ENCODE measurements around the gene MARVELD3.
"Not testable (repeated sequence)": the region's sequence is repeated elsewhere in the genome, so short reads cannot be mapped to it uniquely, and the experiment has no call there.

MARVELD3 gene

GRCh38 chr16:71672125-71672524 lies 46.1 kb downstream of the MARVELD3 start:
- no peak for DNase-seq (ENCODE audit: low read depth)

DNA sequence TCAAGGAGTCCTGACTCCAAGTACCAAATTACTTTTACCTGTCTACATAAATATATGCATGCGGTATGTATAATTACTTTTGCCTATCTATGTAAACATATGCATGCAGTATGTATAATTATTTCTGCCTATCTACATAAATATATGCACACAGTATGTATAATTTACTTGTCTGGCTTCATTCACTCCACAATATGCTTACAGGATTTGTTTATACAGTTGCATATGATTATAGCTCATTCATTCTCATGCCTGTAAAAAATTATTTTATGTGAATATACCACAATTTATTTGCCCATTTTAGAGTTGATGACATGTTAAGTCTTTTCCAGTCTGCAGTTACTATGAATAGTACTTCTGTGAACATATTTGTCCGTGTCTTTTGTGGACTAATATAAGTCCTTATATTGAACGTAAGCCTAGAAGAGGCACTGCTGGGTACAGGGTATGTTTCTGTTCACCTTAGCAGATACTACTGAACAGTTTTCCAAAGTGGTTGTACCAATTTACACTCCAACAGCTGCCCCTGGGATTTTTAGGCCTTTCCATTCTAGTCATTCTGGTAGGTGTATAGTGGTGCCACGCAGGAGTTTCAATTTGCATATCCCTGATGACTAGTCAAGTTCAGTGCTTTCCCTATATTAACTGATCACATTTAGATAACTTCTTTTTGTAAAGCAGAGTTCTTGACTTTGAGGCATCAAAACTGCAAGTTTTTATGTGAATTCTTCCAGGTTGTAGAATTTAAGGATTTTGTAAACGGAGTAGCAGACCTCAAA lies 47.0 kb downstream of the MARVELD3 start:
- no peak for DNase-seq (ENCODE audit: low read depth)

DNA sequence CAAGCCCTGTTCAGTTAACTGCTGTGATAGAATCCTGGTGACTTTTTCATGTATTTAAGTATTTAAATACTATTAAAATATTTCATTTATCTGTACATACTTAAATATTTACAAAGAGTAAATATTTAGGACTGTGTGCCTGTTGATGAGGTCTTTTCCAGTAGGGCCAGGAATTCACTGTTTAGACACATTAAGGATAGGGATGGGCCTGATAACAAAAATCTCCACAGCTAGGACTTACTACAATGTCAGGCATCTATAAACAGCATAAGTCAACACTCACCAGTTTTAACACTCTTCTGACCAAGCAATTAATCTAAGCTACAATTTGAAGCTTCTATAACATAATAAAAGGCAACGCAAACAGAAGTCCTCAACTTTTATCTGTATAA lies 47.6 kb downstream of the MARVELD3 start:
- DNase-seq (ENCODE audit: low read depth) = no peak

DNA sequence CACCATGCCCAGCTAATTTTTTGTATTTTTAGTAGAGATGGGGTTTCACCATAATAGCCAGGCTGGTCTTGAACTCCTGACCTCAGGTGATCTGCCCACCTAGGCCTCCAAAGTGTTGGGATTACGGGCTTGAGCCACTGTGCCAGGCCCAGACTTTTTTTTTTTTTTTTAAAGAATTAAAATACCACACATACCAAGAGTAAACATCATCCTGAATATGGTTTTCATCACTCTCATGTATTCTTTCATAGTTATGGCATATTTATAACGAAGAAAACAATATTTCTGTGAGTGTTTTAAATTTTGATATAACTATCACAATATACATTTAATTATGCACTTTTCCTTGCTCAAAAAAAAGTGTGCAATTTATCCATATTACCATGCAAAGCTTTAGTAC lies 48.2 kb downstream of the MARVELD3 start:
- no peak for DNase-seq (ENCODE audit: low read depth)

DNA sequence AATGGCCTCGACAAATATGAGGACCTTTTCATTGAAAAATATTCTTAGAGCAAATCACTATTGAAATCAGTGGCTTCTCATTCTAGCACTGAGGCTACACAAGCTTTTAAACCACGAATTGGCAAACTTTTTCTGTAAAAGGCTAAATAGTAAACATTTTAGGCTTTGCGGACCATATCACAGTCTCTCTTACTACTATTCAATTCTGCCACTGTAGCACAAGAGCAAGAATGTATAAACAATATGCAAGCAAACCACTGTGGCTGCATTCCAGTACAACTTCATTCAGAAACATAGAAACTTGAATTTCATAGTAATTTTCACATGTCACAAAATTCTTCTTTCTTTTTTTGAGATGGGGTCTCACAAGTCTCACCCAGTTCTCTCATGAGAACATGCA lies 49.4 kb downstream of the MARVELD3 start:
- no peak for DNase-seq (ENCODE audit: low read depth)

- no peak for DNase-seq (ENCODE audit: low read depth)
These were observed 50.3 kb downstream of the MARVELD3 start for GRCh38 chr16:71676236-71676635.

DNA sequence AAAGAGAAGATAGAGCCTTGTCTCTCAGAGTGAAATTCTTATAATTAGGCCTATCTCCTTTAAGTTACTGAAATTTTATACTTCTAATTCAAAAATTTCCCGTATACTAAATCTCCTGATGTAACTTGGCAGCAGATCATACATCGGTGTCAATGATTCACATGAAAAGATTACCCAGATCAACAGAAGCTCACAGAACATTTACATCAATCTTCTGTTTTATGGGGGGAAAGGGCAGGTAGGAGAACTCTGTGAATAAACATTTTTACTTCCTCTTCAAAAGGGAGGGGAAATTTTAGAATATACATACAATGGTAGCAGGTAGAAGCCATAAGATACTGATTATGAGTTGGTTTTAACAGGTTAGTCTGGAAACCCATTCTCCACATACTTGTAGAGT lies 55.4 kb downstream of the MARVELD3 start:
- no peak for DNase-seq (ENCODE audit: low read depth)

DNA sequence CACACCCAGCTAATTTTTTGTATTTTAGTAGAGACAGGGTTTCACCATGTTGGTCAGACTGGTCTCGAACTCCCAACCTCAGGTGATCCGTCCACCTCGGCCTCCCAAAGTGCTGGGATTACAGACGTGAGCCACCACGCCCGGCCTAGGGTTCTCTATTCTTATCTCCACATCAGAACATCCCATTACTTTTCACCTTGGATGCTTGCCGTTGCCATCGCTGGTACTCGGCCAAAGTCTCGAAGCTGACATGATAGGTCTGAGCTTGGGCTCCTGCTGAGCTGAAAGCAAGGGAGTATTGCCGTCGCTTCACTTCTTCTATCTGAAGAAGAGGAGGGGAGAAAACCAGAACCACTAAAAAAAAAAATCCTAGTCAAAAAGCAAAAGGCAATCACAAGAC lies 58.3 kb downstream of the MARVELD3 start:
- not testable (repeated sequence) for DNase-seq (ENCODE audit: low read depth)

Measured in ELR (cell line).